HUDEP-2 (cell line): ENCODE data around the gene RAD51B.

Source experiments
- DNase-seq, 76 experiments: peaks; one replicate each; lab custom pipeline; 2025; ENCODE audit not compliant: unreplicated experiment in 76 of 76; lab: John Stamatoyannopoulos, UW

The RAD51B gene

DNA sequence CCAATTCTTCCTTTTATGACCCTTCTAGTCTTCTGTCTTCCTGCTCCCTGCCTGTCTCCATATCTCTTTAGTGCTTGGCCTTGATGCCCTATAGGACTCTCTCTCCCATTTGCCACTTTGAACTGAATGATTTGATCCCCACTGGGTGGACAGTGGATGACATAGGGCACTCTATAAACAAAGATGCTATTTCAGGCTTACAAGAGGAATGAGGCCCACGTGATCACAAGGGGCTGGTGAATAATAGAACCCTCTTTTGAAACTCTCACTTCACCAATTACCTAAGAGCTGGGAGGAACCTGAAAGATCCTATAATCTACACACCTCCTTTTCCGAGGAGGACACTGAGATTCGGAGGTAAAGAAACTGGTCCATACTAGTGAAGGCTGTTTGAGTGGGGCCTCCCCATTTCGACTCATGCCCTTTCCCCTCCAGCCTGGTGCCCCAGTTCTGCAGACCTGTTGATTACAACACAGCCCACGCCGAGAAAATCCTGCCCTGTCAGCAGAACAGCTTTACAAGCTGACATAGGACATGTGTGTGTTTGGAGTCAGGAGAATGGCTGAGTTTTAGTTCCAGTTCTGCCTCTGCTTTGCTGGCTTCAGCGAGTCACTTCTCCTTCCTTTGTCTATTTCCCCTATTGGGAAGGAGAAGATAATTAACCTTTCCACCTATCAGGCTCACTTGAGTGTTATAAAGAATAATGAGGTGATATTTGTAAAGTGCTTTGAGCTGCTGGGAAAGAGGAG, 573.0 kb downstream of the RAD51B start:
- DNase-seq, result no peak

DNA sequence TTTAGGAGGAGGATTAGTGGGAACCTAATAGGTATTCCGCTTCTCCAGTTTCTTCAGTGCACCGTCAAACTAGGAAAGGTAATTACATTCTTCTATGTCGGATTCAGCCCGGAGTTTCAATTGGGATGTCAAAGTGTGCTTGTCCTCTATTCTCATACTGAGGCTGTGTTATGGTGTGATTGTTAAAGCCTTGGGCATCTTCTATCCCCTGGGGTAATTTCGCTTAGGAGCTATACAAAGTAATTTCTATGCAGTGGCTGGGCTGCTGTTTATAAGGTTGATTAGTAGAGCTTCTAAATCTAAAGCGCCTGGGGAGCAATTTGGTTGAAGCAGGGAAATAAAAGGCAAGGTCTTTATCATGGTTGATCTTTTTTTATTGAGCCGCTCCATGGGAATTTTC, 573.7 kb downstream of the RAD51B start:
- no peak for DNase-seq

DNA sequence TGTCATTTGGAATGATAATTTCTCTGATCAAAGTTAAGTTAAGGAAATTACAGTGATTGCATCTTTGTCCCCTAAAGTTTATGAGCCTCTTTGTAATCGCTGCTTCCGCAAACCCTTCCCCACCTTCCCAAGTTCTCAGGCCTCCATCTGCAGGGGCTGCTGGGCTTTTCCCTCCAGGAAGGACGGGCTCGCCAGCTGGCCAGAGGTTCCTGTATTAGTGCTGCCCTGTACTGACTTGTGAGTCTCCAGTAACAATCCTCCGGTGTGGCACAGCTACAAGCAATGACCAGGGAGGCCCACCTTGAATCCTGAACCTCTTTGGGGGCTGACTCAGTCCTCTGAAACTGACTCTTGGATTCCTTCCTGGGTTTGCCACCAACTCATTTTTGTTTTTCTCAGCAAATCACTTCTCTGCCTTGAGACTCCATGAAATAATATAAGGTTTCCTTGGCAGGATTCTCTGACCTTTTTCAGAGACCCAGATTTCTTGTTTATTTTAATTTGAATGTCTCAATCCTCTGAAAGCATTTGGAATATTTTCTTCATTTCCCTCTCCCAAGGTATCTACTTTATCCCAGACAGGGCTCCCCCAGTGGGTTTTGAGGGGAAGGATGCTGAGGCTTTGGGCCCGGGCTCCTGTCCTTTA, 574.7 kb downstream of the RAD51B start:
- no peak for DNase-seq

DNA sequence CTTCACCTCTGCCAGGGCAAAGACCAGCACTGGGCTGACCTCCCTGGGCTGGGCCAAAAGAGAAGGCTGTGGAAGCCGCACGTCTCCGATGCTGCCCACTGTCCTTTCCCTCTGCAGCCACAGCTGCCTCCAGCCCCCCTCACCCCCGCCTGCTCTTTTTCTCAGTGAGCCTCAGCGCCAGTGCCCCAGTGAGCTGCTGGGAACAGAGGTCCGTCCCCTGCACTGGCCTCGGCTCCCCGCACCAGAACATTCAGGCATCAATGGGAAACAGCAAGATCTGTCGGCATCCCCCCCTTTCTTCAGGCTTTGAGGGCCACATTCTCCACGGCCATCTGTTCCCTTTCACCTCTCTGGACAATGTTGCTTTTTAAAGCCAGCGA, 575.2 kb downstream of the RAD51B start:
- no peak for DNase-seq

DNA sequence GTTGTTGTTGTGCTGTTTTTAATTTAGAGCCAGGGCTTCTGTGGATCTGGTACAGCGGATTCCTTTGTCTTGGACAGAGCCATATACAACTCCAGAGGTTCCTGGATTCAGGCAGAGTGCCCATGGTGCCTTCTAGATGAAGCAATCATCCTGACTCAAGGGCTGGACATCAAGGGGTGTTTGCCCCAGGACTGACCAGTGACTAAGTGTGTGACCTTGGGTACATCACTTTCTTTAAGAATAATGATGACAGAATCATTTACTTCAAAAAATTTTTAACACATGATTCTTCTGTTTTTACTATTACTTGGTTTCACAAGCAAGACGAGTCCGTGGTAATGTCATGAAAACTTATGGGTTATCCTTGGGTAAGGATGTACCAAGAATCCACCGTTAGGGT, 576.0 kb downstream of the RAD51B start:
- no peak for DNase-seq

DNA sequence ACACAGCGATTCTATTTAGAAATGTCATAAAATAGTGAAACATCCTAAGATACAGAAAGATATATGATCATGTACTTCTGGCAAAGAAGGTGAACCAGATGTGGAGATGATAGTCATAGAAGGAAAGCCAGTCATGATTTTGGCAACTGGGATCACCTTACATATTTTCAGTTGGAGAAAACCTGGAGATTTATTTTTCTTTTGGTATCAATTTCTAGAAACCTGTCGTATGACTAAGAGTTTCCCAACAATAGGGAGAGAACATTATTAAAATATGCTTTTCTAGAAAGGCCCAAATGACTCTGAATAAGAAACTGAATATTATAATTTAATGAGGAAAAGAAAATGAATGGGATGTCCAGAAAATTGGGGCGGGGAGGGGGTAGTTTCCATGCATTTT, 576.9 kb downstream of the RAD51B start:
- no peak for DNase-seq

DNA sequence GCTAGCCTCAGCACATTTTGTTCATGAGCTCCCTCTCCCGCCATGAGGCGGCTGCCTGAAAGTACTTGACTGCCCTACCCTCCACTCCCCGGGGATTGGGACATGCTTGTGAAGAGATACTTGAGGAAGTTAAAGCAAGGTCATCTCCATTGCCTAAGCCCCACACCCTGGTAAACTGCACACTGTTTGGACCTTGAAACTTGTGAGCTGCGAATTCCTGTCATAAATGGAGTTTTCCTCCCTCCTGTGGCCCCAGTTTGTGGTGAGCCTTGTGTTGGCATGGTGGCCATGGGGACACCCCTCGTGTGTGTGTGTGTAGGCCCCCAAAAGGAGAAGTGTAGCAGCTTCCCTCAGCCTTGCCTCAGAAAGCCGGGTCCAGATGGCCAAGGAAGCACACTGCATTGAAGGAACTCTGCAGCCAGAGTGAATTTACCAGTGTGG, 577.8 kb downstream of the RAD51B start:
- no peak for DNase-seq

DNA sequence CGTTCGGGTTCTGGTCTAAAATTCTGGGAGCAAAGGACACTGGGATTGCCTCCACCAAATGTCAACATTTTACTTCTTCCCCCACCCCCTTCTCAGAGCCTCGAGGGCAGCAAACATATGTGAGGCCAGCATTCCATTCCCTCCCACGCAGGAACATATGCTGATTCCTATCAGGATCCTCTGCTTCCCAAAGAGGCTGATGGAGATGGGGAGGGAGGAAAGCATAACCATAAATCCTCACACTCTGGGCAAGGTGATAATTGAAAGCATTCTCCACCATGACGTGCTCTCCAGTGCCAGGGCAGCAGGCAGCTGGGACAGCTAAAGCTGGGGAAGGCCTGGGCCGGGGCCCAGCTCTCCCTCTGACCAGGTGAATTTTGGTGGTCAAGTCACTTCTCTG, 578.2 kb downstream of the RAD51B start:
- DNase-seq, result no peak

DNA sequence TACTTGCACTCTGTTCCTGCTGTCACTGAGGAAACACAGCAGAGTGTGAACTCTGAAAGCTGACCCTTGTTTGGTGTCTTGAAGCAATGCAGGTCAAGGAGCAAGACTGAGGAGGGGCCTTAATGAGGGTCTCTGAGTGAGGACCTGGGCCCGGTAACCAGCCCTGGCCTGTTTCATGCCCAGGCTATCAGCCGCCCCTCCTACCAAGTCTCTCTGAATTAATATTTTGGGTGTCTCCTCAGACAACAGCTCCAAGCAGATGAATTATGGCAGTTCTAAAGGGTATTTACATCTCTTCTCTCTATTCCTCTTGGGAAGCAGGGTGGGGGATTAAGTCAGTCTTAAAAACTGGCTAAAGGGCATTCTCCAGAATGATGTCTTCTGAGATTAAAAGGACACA, 578.8 kb downstream of the RAD51B start:
- DNase-seq, result no peak

DNA sequence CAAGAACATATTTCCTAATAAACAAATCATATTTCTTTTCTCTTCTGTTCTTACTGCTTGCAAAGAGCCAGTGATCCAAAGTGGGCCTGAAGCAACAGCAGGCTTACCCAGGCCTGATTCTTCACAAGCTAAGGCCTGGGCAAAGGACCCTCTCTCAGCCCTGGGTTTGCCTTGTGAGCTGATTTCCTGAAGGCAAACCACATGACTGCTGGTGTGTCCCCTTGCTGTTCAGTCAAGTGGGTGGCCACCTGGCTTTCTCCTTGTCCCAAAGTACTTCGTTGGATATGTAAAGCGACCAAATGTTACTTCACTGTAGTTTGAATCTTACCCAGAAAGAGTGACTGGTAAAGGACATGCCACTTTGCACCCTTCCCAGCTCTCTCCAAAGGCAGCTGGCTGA, 580.4 kb downstream of the RAD51B start:
- DNase-seq, result no peak

DNA sequence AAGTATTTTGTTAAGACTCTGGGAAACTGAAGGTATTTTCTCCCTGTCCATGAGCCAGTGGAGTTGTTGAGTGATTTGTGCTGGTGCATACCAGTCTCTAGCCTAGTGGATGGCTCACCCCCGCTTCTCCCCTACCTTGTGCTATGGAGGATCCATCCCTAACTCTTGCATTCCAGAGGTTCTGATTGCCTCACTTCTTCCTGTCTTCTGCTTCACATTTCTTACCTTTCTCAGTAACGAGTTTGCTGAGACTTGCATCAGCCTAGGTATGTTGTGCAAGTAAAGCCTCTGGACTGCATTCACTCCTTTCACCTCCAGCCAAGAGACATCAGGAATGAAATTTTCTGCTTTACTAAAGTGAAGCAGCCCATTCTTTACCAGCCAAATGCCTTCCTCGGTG, 581.7 kb downstream of the RAD51B start:
- no peak for DNase-seq

DNA sequence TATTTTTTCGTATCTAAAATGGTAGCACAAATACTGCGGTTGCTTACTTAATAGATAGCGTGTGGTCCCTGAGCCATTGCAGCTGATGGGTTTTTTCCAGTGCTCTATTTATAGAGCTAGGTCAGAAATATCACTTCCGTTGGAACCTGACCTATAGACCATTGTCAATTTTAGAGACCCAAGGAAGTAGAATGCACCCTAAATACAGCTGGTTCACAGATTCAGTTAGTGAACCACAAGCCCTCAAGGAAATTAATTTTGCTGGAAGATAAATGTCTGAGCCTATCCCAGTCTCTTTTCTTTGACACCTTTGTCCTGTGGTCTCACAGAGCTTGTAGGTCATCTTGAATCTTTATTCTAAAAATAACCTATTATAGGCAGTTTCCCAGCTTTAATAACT, 582.3 kb downstream of the RAD51B start:
- DNase-seq, result no peak

DNA sequence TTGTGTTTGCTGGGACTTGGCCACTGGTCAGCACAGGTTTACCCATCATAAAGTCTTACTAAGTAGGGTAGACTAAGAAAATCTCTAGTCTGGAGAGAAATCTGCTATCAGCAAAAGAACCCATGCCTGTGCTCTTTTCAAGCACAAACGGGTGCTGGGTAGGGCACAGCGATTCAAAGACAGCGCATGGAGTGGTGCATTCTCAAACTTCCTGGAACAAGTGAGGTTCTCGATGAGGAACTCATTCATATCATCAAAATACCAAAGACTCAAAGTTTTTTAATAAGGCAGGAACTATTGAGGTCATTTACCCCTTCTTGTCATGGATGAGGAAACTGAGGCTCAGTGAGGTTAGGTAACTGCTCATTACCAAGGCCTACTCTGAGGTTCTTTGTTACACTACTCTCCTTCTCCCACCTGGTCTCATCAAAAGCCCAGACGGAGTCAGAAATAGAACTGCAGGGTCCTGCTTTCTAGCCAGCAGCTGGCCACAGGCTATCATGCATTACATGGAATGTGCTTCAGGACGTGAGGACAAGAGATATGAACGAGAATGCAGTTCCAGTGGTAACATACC, 583.0 kb downstream of the RAD51B start:
- DNase-seq, result no peak

DNA sequence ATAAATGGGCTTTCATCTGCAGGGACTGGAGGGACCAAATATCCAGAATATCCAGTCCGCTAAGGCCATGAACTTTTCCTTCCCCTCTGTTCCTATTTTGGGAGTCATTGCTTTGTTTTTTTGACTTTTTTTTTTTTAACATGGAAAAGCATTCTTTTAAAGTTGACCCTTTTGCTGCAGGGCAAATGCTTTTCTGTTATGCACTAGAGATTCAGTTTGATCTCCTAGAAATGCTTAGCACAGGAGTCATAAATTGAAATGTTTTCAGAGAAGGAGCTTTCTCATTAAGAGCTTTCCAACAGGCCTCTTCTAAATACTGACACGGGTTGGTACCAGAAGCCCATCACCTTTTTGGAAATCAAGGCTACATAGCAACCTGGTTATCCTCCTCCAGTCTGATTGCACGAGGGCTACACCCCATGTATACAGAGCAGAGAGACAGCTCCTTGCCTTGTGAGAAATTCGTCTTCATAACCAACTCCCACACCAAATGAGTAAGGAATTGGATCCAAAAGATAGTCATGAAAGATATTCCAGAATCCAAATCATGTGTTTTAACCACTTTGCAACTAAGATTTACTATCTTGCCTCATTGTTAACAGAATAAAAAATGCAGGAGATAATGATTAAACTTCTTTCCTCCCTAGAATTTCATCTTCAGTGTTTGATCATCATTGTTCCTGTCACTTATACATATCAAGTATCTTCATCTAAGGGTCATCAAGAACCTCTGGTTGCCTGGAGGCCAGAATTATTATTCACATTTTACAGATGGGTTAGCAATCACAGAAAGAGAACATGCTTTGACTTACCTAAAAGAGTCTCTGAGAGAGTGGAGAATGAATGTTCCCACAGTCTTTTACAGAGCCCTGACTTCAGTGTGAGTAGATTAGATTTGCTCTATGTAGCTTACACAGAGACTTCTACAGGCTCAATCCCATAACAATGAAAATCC, 583.9 kb downstream of the RAD51B start:
- no peak for DNase-seq

DNA sequence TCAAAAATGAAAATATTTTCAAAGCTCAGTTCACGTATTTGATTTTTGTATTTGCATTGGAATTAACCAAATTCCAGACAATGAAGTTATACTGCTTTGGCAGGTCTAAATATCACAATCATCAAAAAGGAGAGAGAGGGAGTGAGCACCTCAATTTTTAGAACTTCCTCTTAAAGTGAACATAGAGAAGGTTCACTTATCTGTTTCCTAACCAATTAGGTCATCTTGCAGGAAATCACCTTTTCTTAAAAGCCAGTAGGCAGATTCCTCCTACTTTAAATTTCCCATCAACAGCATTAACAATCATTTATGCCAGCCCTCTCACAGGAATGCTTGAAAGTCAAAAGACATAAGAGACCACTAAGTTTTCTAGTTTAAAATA, 584.6 kb downstream of the RAD51B start:
- DNase-seq, result no peak

DNA sequence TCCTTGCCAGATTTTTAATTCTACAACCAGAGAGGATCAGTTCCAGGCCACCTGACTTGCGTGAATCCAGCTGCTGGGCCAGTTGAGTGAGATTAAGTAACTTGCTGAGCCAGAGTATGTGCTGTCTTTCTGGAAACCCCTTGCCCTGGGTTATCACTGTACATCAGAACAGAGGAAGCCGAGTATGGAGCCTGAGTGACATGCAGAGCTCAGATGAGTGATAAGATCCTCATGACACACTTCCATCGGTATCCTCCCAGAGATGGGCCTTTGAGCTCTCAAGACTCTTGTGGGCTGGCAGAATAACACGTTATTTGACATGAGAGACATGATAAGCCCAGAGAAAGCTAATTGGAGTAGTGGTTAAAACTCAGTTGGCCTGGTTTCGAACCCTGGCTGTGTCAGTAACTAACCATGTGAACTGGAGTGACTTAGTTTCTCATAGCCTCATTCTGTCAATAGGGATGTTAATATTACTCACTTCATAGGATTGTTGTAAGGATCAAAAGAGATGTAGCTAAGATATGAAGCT, 585.1 kb downstream of the RAD51B start:
- peak in 23 of 76 experiments; percentile 1 to 56 (median 14) for DNase-seq

DNA sequence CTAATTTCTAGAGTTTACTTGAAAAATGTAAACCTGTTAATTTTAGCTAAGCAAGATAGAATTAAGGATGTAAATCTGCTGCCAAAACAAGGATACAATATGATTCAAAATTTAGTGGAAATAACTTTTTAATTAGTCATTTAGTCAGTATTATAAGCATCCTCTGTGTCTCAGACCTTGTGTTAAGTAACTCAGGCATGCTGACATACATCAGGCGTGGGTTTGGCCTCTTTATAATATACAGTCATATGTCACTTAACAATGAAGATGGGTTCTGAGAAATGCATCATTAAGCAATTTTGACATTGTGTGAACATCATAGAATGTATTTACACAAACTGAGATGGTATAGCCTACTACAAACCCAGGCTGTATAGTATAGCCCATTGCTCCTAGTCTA, 586.4 kb downstream of the RAD51B start:
- DNase-seq, result no peak

DNA sequence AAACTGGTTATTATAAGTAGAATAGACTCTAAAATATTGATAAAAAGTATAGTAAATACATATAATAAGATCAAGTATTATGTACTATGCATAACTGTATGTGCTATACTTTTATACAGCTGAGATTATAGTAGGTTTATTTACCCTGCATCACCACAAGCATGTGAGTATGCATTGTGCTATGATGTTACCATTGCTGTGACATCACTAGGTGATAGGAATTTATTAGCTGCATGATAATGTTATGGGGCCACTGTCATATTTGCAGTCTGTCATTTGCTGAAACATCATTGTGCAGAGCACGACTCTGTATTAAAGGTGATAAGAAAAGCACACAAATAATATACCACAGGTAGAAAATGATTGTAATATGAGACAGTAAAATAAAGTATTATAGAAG, 587.7 kb downstream of the RAD51B start:
- DNase-seq, result no peak

DNA sequence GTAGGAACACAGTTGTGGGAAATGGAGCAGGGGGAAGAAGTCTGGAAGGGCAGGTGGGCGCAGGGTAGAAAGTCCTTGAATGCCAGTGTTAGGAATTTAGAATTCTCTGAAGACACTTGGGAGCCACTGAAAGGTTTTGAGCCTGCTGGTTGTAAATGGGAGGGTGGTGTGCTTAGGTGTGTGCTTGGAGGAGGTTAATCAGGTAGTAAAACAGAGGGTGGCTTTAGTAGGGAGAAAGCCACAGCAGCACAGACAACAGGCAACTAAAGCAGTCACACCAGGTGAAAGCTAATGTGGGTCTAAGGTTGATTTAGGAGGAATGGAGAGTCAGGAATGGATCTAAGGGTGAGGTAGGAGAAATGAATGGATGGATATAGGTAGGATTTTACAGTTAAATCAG, 588.2 kb downstream of the RAD51B start:
- DNase-seq, result no peak

DNA sequence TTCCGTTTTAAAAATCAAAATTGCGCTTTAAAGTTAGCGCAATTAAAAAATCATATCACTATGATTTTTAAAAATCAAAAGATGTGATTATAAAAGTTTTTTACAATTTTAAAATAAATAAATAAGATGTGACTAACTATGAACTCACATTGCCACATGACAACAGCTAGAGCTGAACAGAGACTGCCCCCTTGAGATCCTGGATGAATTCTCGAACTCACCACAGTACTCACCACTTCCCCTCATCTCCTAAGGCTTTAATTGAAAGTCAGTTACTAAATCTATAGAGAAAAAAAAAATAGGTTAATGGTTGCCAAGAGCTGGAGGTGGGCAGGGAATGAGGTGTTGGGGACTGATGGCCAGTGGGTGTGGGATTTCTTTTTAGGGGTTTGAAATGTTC, 589.1 kb downstream of the RAD51B start:
- peak in 1 of 76 experiments; percentile 2 for DNase-seq

DNA sequence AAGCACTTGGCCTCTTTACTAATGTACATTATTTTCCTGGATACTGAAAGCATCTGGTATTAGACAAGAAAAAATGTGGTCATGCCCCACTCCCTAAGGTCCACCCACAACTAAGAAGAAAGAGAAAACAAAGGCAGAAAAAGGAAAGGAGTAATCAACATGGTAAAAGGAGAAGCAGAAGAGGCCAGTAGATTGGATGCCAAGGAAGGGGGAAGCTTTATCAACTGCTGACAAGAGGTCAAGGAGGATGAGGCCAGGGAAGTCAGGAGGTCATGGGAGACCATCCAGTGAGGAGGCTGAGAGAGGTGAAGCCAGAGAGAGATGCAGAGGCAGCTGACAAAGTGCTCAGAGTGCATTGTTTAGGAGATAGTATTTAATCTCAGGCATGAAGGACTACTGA, 589.8 kb downstream of the RAD51B start:
- no peak for DNase-seq
